GM18519 (cell line): Measurements from ENCODE around the gene SEL1L2.
A peak's percentile ranks its signal among the peaks of the same experiment; 100 is the strongest.

ENCODE experiments used
- ATAC-seq: cut with Tn5 transposase; IDR thresholded peaks from one replicate; pipeline ENCODE4 v1.9.1; 2021; ENCODE audit warnings: mild to moderate bottlenecking, moderate library complexity; ENCODE audit not compliant: unreplicated experiment, low FRiP score

The SEL1L2 gene

GRCh38 chr20:13819885-13820645 is 170.3 kb downstream of the SEL1L2 start:
- ATAC-seq: peak; percentile 82

DNA sequence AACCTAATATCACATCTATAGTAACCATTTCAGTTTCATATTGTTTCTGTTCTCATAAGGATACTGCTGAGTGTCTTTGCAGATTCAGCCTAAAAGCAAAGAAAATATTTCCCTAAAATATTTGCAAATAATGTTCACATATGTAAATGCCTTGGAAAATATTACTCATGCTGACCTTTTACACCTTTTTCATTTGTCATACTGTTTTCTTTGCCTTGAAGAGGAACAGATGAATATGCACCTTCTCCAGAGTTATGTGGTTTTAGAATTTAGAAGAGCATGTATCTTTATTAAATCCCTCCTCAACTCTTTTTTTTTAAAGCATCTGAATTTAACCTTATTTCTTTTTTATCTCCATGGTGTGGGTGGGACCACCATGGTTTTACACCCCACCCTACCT is 173.1 kb downstream of the SEL1L2 start:
- ATAC-seq: no peak

- no peak for ATAC-seq
Measured at GRCh38 chr20:13816757-13817156, 173.7 kb downstream of the SEL1L2 start.

GRCh38 chr20:13814672-13815071 is 175.7 kb downstream of the SEL1L2 start:
- ATAC-seq: no peak

DNA sequence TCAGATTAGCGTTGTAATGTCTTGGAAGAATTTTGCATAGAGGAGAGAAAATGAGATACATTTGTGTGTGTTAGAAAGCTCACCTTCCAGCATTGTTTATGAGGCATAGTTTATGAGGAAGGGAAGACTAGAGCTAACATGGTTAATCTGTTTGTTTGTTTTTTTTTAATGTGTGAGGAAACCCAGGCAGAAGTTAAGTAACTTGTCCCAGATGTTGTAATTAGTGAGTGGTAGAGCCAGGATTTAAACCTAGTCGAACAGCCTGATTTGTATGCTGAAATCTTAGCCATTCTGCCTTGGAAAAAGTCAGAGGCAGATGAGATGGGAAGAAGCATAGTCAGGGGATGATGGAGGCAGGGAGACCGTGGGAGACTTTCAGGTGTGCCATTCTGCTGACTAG is 176.5 kb downstream of the SEL1L2 start:
- ATAC-seq: no peak

DNA sequence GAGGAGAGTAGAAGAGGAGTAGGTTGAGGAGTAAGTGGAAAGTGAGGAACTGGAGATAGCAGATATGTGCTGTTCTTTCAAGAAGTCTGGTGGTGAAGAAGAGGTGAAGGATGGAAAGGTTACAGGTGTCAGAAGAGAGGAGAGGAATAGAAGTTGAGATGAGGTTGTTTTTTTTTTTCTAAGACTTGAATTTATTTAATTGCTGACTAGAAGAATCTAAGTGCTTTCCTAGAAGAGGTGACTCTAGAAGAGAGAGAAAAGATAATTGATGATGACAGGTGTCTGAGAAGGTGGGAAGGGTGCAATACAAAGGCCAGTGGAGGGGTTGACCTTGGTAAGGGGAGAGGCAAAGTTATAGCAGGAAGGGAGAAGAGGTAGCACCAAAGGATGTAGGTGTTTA is 180.0 kb downstream of the SEL1L2 start:
- no peak for ATAC-seq

DNA sequence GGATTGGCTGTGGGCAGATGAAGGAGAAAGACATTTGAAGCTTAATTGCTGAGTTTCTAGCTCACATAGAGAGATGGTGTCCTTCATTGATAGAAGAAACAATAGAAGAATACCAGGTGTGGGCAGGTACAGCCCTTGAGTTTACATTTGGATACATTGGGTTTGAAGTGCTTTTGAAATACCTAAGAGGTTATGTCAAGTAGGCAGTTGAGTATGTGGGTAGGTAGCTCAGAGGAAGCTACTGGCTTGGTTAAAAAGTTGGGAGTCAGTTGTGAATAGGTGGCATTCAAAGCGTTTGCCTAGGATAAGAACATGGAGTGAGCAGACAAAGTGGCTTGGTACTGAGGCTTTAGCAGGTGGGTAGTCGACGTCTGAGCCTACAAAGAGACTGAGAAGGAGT is 180.6 kb downstream of the SEL1L2 start:
- no peak for ATAC-seq

- ATAC-seq: no peak
Measured at GRCh38 chr20:13809373-13809772, 181.0 kb downstream of the SEL1L2 start.

- ATAC-seq: no peak
Measured at GRCh38 chr20:13800728-13801134, 189.7 kb downstream of the SEL1L2 start.

DNA sequence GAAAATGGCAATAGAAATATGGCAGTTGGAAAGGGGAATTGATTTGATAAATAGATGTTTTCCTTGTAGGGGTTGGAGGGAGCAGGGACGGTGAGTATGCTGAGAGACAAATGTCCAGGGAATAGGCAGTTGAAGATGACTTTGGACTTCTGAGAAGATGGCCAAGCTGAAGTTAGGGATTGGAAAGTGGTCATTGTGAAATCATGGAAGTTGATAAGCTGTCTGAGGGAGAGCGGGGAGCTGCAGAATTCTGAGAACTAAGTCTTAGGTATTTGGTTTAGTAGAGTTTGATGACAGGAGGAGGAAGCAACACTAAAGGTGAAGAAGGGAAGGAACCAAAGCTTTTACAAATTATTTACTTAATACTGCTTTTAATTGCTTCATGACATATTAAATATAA is 190.4 kb downstream of the SEL1L2 start:
- ATAC-seq: no peak
